NCI-H2196 treated with DMSO at 0.1 percent for 48 hours (cell line): Measurements from ENCODE around the gene RAX.

Experiments used
- DNase-seq: peaks from one replicate; lab custom pipeline; 2025; ENCODE audit not compliant: unreplicated experiment; lab: John Stamatoyannopoulos, UW

Gene RAX

DNA sequence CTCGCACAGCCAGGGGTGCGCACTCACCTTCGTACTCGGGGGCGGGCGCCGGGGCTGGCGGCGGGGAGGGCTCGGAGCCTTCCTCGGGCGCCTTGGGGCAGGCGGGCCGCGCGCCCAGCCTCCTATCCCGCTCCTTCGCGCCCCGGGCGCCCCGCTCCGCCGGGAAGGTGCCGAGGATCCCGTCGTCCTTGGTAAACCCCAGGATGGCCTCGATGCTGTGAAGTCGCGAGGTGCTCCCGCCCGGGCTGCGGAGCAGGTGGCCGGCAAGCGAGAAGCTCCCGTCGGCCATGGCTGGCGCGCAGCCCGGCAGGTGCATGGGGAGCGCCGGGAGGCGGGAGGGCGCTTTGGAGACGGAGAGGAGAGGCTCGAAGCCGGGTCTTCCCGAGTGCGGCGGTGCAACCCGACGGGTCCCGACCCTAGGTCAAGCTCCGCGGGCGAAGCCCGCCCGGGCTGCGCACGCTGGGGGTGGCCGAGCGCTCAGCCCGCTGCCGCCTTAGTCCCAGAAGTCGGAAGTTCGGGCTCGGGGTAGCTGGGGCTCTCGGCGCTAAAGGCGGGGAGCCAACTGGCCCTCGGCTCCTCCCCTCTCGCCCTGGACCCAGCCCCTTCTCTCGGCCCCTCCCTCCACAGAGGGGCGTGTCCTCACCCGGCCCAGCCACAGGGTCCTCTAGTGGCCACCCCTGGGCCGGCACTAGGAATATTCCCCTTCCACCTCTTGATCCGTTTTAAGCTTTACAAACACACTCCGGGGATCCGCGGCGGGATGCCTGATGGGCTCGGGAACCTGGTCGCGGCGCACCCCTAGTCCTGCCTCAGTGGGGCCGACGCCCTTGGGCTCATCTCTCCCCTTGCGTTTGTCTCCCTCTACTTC is at the start of gene RAX:
Gene RAX, minus strand, starts transcription at position 564 of the 868 bp plus-strand sequence. Its CDS starts 248 bp downstream, at position 316.
- peak; percentile 54 for DNase-seq

DNA sequence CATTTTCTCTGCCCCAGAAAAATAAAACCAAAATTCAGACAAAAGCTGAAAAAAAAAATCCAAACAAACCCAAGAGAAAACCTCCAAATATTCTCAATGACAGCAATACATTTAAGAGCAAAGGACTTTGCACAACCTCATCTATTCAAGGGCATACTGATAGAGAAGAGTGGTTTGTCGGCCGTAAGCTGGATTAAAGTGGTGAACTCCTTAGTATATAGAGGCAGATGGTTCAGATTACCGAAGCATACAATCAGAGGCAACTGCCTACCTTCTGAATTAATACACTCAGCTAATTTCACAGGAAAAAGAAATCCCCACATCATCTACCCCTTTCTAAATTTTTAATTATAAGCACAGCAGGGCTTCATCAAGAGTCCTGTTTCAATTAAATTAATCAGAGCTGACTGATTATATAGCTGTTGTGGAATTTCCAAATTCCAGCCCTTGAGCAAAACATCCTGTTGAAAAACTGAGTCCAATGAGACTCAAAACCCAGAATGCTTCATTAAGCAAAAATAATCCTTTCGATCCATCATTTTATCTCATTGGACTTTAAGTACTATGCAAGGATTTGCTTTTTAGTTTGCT is 45.3 kb upstream of the RAX start, which contains the start of gene CPLX4:
Gene CPLX4, minus strand, starts transcription at position 190 of the 591 bp plus-strand sequence. Its CDS starts 187 bp downstream, at position 3.
- no peak for DNase-seq

DNA sequence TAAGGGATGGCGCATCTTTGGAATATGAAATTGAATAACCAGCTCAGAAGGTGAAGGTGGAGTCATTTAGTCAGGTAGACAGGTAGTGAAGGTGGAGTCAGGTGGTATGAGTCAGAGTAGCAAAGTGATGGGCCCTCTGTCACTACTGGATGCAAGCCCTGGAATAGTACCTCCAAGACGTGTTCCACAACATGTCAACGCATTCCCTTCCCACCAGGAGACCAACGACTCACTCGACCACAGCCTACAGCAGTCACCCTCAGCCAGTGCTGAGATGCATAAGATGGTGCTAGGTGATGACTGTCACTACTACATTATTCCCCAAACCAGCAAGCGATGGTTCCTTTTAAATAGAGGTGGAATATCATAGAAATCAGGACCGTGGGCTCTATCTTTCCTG is 38.4 kb upstream of the RAX start:
- no peak for DNase-seq

DNA sequence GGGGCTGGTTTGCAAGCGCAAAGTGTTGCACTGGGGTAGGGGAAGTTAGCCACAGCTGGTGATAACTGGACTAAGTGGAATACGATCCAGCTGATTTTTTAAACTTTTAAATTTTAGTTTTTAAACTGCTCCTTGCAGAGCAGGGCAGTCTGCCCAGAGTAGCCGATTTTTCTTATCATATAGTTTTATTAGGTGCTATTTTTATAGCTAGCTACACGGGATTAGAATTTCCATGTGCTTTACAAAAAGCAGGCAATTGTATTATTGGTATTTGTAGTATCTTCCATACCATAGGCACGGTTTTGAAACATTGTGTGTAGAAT is 35.6 kb upstream of the RAX start:
- no peak for DNase-seq

DNA sequence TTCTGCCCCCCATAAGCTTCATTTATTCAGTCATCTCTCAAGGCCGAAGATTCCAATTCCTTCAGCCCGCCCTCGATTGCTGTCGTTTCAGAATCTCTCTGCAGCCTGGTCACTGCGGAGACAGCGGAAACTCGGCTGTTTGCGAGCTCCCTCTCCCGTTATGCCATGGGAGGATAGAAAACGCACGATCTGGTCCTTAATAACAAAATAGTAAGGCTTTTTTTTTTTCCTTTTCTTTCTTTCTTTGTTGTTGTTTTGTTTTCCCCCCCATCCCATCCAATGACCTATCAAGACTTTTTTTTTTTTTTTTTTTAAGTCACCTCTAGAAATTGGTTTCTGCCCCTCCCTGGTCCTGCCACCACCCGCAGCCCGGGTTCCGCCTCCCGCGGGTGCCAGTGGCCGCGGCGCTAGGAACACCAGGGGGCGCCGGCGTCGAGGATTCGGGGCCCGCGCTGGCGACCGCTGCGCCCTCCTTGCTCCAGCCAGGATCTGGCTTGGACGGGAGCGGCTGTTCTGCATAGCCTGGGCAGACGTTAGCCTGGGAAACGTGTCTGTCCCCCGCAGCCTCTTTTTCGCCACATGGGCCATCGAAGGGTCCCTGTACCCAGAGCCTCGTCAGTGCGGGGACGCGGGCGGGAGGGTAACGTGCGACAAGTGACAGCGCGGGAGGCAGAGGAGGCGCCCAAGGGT is 35.1 kb upstream of the RAX start:
- peak; percentile 52 for DNase-seq

DNA sequence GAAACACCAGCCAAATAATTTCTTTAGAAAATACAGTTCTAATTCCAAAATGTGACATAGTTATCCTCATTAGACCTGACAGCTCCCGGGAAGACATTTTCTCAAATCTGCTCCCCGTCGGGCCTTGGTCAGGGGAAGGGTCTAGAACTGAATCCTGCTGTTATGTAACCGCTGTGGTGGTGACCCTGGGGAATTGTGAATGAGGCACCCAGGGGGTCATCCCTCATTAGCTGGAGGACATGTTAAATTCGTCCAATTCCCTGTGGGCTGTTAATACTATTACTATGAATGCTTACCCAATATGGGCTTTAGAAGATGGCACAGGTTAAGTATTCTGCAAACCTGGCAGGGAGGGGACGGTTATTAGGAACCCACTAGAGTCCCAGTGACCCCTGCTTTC is 33.4 kb upstream of the RAX start:
- DNase-seq: no peak

DNA sequence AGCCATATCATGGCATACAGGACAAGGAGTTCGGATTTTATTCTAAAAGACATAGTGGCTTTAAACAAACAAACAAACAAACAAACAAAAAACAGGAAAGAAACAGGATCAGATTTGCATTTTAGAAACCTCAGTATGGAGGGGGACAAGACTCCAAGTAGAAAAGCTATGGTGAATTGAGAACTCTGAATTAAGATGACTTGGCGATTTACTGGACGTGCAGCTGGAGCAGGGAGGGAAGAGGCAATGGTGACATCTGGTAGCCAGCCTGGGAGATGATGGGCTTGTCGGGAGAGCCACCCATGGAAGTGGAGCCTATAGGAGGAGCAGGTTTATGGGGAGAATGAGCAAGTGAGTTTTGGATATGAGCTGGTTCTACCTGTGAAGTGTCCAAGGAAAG is 32.0 kb upstream of the RAX start:
- no peak for DNase-seq

DNA sequence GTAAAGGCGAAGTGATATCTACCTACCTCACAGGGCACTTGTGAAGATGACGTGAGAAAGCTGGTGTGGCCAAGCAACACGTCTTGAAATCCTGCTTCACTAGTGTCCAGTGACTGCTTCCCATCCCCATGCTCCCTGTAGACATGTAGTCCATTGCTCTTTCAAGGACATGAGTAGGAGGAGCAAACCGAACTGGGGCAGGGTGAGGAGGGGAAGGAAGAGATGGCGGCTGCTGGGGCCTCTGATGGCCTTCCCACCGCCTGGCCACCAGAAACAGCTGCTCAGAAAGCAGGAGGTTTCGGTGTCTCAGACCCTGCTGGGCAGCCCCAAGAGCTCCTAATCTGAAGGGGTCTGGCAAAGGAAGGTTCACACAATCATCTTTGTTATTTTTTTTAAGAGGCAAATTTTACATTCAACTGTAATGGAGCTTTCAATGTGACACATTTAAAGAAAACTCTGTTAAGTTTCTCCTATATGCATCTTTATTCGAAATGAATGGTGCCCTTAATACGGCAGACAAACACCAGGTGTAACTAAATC is 30.5 kb upstream of the RAX start:
- no peak for DNase-seq

DNA sequence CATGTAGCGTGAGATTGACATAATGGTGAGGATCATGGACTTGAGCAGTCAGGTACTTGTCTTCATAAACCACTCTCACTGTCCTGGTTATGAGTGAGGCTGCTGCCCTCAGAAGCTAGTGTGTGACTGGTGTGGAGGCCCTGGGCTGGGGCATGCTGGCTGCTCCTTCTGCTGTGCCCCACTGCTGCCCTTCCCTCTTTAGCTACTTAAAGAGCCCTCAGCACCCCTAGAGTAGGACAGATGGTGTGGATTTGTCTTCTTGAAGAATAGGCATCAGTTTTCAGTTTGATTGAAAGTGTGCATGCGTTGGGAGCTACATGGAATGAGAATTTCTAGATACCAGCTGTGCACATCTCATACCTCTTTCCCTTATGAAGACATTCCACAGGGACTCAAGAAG is 29.8 kb upstream of the RAX start:
- DNase-seq: no peak

DNA sequence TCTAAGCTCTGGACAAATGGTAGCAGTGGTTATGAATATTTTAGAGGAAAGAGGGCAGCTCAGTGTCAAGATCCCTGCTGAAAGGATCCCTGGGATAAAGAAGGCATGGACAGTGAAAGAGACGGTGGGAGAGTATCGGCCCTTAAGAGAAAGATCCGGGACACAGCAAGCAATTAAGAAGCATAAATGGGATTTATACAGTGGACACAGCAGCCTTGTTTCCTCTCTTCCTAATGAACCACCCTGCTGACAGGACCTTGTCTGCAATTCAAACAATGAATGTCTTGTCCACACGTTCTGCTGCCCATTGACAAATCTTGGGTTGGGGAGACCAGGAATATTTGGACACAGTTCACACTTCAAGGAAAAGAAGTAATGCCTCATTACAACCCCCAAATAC is 28.7 kb upstream of the RAX start:
- DNase-seq: no peak

DNA sequence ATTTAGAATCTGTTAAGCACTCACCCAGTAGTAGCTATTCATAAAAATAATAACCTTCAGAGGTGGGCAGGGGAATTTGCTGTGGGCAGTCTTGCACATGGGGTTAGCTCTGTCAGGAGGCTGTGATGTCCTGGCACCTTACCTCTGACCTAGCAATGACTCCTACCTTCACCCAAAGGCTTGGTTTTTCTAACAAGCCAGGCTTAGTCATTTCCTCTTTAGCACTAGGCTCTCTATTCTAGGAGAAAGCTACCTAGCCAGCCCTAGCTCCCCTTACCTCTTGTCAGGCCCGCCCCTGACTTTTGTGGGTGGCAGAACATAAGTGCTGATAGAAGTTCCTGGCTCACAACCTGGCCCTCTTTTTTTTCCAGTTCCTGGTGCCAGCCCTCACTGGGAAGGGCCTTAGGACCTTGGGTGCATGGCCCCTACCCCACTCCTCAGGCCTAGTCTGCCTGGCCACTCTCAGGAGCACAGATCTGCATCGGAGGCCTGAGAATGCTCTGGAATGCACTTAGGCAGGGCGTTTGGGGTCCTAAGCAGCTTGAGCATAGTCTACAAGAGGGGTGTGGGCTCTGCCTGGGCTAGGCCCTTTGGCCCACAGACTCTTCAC is 27.5 kb upstream of the RAX start:
- DNase-seq: no peak

DNA sequence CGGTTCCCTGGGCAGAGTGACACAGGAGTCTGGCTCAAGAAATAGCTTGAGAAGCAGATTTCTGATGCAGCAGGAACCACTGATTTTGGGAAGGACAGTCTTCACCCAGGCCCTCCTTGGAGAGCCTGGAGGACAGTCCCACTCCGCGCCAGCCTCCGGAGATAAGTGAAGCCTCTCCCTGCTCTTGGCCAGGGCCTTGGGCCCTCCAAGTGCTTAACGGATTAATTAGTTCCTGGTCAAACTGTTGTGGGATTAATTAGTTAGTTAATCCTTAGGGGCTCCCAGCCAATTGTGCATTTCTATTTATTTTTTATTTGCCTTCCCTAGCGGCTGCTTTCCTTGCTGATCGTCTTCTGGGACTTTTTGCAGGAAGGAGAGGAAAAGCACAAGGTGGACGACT is 25.6 kb upstream of the RAX start:
- no peak for DNase-seq

DNA sequence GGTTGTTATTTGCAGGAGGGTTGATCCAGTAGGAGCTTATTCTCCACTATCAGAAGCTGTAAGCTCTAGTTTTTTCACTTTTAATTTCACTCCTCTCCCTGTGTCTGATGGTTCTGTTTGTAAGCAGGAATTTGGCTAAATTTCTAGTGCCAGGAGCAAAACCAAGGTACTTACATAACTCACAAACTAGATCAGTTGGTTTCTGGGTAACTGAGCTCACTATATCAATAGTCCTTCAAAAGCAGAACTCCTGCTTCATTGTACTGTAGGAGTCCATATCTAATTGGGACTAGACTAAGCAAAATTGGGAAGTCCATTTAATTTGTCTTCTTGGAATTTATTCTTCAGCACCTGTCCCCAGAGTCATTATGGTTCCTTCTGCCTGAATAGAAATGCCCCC is 20.1 kb upstream of the RAX start:
- DNase-seq: no peak

DNA sequence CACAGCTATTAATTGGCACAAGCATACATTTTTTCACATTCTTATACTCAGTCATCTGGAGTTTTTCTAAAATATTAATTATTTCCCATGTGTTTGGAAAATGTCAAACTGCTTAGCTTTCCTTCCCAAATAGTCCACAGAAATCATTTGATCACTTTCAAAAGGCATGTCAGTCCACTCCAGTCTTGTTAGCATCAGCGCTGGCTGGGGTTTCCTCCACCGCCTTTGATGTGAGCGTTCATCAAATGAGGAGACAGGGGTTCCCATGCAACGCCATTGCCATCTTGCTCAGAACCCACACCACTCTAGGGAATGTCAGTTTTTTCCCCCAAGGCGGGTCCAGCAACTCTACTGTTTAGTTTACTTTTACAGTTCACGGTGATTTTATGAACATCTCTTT is 13.1 kb upstream of the RAX start:
- no peak for DNase-seq

DNA sequence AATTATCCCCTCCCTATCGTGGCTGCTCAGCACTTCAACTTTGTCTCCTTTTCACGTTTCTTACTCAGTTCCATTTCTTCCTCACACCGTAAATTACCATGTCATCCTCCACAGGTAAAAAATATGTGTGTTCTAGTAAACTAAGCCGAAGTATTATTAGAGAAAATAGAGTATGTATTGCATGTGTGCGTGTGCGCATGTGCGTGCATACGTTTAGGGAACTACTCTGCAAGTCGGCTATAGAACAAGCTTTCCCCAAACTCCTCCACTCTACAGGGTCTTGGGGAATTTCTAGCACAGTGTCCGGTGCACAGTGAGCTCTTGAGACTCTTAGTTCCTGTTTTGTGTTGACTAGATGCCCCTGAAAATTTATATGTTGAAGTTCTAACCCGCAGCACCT is 9.1 kb upstream of the RAX start:
- no peak for DNase-seq

DNA sequence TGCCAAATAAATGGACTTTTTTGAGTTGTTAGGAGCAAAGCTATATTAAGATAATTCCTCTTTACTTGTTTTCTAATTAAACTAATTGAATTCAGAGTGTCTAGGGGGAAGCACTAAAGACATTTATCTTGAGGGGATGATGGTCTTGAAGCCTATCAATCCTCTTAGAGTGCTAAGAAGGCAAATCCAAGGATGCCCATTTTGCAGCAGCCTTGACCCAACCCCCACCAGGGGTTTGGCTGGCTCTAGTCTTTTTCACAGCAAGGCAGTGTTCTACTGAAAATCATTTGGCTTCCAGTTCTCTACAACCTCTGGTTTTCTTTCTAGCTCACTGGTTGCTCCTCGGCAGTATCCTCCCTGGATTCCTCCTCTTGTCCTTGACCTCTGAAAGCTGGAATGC is 6.5 kb upstream of the RAX start:
- no peak for DNase-seq

DNA sequence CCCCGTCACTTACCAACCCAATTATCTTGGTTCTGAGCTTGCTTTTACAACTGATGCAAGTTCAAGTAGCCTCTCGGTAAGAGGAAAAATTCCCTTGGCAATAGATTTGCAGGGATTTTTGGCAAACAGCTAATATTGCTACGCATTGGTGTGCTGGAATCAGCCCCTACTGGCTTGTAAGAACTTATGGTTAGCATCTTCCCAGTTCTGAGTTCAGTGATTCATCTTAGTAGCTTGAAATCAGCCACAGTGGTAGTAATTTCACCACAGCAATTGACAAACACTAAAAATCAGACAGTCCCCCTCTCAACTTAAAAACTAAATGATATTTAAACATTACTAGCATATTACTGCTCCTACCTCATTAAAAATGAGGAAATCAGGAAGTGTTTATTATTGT is 5.9 kb upstream of the RAX start:
- DNase-seq: no peak

DNA sequence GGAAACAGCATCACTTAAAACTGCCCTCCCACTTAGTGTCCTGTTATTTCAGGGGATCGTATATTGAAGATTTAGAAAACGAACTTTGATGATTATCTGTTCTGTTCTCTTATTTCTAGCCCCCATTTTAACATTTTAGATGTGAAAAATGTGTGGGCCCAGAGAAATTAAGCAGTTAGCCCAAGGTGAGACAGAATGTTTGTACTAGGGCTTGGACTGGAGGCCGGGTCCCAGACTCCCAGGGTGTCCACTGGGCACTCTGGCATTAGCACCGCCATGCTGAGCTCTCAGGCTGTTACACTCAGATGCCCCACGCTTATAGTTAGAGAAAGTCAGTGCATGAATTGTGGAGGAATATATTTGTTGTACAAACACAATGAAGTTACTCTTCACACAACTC is 5.5 kb upstream of the RAX start:
- DNase-seq: no peak

DNA sequence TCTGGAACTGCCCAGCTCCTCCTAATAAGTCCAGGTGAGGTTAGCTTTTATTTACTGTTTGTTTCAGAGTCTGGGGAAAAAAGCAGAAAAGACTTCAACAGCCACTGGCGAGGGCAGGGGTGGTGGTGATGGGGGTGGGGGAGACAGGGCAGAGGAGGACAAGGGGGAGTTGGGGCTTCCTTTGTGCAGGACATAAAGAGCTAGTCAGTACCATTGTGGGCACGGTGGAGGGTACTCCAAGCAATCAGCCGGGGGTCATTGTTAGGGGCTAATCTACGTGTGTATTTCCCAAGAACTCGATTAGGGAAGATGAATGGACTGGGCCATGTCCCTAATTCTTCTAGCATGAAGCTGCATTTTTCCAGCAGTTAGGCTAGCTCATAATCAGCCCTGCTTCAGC is 2.8 kb upstream of the RAX start:
- DNase-seq: no peak

DNA sequence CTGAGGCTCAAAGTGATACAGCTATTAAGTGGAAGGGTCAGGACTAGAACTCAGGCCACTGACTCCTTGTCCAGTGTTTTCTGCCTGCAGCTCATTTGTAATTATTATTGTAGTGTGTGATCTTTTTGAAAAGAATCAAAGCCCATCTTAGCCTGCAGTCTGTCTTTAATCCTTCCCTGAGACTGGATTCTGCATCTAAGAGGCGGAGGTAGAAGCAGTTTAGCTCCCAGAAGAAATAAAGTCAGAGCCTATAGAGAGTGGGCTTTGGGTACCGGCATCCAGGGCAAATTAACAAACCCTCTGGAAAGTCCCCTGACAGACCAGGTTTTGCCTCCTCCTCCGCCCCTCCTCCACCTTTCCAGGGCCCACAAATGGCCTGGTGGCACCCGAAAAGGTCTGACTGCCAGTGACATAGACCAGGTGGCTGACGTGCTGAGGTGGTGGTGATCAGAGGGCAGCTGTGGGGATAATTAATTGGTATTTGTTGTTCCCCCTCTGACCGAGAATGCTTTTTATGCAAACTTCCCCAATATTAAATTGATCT is 2.2 kb upstream of the RAX start:
- DNase-seq: no peak

DNA sequence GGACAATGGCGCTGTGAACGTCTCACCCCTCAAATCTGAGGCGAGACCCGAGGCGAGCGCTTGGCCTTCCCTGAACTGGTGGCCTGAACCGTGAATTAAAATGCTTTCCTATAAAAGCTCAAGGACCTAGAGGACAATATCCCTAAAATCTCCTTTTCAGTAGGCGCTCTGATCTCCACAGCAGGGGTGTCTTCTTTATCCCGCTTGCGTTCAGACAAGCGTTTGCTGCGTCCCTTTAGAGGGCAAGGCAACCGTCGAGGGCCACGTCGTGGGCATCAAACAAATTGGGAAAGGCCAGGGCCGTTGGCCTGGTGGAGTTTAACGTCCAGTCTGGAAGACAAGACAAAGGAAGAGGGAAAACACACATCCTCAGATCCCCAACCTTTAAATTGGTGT is 1.3 kb upstream of the RAX start:
- no peak for DNase-seq
